NCI-H2196 treated with DMSO at 0.1 percent for 48 hours (cell line): ENCODE results near the gene CYP2W1.

Experiments
- DNase-seq: peaks from one replicate; lab custom pipeline; 2025; ENCODE audit not compliant: unreplicated experiment; lab: John Stamatoyannopoulos, UW

Gene CYP2W1

GRCh38 chr7:1014681-1015080, 31.7 kb downstream of the CYP2W1 start:
- DNase-seq = no peak

- DNase-seq = no peak
These were observed 32.5 kb downstream of the CYP2W1 start for GRCh38 chr7:1015196-1016121.

GRCh38 chr7:1016577-1017531, 33.9 kb downstream of the CYP2W1 start:
- no peak for DNase-seq

GRCh38 chr7:1017586-1018333, 34.8 kb downstream of the CYP2W1 start:
- no peak for DNase-seq

GRCh38 chr7:1018334-1018695, 35.3 kb downstream of the CYP2W1 start:
- no peak for DNase-seq

GRCh38 chr7:1019255-1019785, 36.3 kb downstream of the CYP2W1 start:
- DNase-seq = no peak

GRCh38 chr7:1019789-1020610, 37.0 kb downstream of the CYP2W1 start:
- DNase-seq = no peak

GRCh38 chr7:1020849-1021251, 37.9 kb downstream of the CYP2W1 start:
- DNase-seq = no peak

GRCh38 chr7:1021366-1021765, 38.4 kb downstream of the CYP2W1 start:
- DNase-seq = no peak

- DNase-seq = no peak
These were observed 39.0 kb downstream of the CYP2W1 start for GRCh38 chr7:1021931-1022330.

- no peak for DNase-seq
These were observed 39.4 kb downstream of the CYP2W1 start for GRCh38 chr7:1022356-1022755.

- no peak for DNase-seq
These were observed 40.0 kb downstream of the CYP2W1 start for GRCh38 chr7:1022801-1023465.

GRCh38 chr7:1024331-1024841, 41.4 kb downstream of the CYP2W1 start:
- no peak for DNase-seq

GRCh38 chr7:1024876-1025742, 42.1 kb downstream of the CYP2W1 start:
- DNase-seq = no peak

GRCh38 chr7:1025743-1026581, 43.0 kb downstream of the CYP2W1 start:
- DNase-seq = peak; percentile 41

- DNase-seq = no peak
These were observed 43.8 kb downstream of the CYP2W1 start for GRCh38 chr7:1026721-1027161.
